ENCODE results near the gene ZNF827.

Gene ZNF827

DNA sequence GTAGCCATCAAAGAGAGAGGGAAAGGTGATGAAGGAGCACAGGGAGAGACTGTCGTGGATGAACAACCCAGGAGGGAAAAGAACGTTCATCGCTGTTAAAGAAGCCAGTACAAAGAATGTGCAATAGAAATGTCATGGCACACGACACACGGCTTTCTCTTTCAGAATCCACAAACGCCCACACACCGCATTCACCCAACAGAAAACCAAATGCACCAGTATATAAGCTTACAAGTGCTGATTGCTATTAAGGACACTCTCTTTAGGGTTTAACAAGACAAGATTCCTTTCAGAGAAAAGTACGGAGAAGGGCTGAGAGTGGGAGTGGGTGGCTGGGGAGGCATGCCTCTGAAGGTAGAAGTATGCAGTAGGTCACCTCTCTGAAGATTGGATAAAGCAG, 178.4 kb downstream of the ZNF827 start:
- TF ChIP-seq, protein P1, sequence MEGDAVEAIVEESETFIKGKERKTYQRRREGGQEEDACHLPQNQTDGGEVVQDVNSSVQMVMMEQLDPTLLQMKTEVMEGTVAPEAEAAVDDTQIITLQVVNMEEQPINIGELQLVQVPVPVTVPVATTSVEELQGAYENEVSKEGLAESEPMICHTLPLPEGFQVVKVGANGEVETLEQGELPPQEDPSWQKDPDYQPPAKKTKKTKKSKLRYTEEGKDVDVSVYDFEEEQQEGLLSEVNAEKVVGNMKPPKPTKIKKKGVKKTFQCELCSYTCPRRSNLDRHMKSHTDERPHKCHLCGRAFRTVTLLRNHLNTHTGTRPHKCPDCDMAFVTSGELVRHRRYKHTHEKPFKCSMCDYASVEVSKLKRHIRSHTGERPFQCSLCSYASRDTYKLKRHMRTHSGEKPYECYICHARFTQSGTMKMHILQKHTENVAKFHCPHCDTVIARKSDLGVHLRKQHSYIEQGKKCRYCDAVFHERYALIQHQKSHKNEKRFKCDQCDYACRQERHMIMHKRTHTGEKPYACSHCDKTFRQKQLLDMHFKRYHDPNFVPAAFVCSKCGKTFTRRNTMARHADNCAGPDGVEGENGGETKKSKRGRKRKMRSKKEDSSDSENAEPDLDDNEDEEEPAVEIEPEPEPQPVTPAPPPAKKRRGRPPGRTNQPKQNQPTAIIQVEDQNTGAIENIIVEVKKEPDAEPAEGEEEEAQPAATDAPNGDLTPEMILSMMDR (IDR thresholded peaks at IDR 0.05; ENCODE audit: control insufficient read depth, insufficient read depth, low read depth, low read length, missing control alignments), result no peak
- no peak overlapping the region for H3K4me3 ChIP-seq (ENCODE audit: control insufficient read depth, low read depth, low read length)
- DNase-seq (ENCODE audit: low read depth), result no peak

DNA sequence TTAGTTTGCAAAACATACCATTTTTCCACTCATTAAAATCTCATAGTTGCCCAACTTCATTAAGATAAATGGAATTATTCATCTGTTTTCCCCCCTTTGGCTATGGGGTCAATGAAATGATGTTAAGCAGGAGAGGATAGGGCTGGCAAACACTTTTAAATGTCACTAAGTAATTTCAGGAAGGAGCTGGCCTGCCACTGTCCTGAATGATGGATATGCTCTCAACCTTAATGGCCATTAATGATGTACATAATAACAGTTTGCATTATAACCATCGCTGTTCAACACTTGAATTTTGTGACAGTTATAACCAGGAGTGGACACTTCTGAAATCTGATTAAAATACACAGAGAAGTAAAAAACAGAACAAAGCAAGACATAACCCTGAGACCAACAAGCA, 181.4 kb downstream of the ZNF827 start:
- TF ChIP-seq, protein P1 (IDR thresholded peaks at IDR 0.05; ENCODE audit: control insufficient read depth, insufficient read depth, low read depth, low read length, missing control alignments), result no peak
- no peak for DNase-seq (ENCODE audit: low read depth)
- H3K4me3 ChIP-seq (ENCODE audit: control insufficient read depth, low read depth, low read length), result no peak overlapping the region

DNA sequence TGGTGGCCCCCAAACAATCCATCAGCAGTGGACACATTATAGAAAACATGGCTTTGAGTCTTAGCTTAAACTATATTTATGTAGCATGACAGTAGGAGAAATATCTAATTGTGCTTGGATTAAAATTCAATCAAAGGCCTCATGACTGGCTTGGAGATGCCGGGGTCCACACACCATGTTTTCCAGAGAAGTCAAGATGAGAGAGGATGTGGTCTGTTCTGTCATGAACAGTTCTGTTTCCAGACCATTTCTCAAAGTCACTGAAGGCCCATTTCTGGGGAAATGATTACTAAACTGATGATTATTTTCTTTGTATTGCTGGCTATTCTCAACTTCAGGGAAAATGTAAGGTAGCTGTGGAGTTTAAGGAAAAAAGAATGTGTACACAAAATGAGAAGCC, 182.4 kb downstream of the ZNF827 start:
- no peak for DNase-seq (ENCODE audit: low read depth)
- TF ChIP-seq, protein P1 (IDR thresholded peaks at IDR 0.05; ENCODE audit: control insufficient read depth, insufficient read depth, low read depth, low read length, missing control alignments), result no peak
- H3K4me3 ChIP-seq (ENCODE audit: control insufficient read depth, low read depth, low read length), result no peak overlapping the region

DNA sequence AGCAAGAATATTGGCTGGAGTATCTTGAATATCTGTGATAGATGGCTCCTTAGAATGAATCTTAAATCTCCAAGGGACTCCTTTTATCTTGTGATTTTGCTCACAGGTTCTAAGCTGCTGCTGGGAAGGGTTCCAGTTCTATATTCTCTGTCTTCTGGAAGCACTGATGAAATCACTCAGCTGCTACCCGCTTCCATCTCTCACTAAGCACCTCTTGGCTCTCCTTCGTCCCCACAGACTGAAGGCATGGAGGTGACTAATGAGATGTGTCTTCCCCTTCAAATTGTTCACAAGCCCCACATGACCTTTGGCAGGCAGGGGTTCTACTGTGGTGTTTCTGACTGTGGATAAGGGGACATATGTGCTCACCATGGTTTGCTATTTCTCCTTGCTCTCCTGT, 182.8 kb downstream of the ZNF827 start:
- DNase-seq (ENCODE audit: low read depth), result no peak
- TF ChIP-seq, protein P1 (IDR thresholded peaks at IDR 0.05; ENCODE audit: control insufficient read depth, insufficient read depth, low read depth, low read length, missing control alignments), result no peak
- H3K4me3 ChIP-seq (ENCODE audit: control insufficient read depth, low read depth, low read length), result no peak overlapping the region

DNA sequence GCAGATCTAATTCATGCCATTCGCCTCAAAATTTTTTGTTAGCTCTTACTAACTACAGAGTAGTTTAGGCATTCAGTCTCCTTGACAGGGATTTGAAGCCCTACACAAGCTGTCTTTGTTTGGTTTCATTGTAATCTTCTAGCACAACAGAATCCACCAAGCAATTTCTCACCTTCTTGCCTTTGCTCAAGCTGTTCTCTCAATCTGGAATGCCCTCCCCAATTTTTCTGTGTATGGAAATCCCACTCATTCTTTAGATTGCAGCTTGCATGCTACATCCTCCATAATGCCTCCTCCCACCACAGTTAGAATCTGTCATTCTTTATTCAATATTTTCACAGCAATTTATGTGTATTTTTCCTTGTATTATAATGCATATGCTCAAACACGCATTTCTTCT, 195.0 kb downstream of the ZNF827 start:
- TF ChIP-seq, protein P1 (IDR thresholded peaks at IDR 0.05; ENCODE audit: control insufficient read depth, insufficient read depth, low read depth, low read length, missing control alignments), result no peak
- no peak overlapping the region for H3K4me3 ChIP-seq (ENCODE audit: control insufficient read depth, low read depth, low read length)

DNA sequence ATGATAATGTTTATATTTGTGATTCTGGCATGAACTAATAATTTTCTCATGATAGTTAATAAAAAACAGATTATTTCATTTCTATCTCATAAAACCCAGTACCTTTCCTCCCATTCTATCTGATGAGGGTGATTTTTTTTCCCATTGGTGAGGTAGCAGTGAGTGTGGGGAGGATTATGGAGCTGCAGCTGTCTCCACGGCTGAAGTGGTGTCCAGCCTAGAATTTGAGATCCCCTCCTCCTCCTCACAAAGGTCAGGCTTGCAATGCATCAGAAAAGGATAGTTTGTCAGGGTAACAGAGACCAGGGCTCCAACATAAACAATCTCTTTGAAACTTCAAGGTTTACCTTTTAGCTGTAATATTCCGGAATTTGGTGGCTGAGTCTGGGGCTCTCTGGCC, 197.8 kb downstream of the ZNF827 start:
- TF ChIP-seq, protein P1 (IDR thresholded peaks at IDR 0.05; ENCODE audit: control insufficient read depth, insufficient read depth, low read depth, low read length, missing control alignments), result no peak
- H3K4me3 ChIP-seq (ENCODE audit: control insufficient read depth, low read depth, low read length), result no peak overlapping the region
- DNase-seq (ENCODE audit: low read depth), result no peak

More for the DNA sequence above, 195.0 kb downstream of the ZNF827 start:
- DNase-seq (ENCODE audit: low read depth), result no peak

DNA sequence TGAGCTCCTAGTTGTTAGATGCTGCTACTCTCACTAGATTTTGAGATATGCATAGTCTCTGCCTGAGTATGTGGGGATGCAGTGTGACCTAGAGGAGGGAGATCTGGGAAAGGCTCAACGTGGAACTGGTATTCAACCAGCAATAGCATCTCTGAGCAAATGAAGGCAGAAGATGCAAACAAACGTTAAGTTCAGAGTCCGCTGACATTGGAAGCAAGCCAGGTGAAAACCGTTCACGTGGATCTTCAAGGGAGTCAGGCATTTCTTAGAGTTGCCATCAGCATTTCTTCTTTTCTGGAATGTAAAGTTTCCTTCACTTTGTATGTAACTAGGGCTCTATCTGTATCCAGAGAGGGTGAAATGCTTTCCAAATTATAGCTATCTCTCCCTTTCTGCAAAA, 198.8 kb downstream of the ZNF827 start:
- TF ChIP-seq, protein P1 (IDR thresholded peaks at IDR 0.05; ENCODE audit: control insufficient read depth, insufficient read depth, low read depth, low read length, missing control alignments), result no peak
- DNase-seq (ENCODE audit: low read depth), result no peak

More for the DNA sequence above, 198.8 kb downstream of the ZNF827 start:
- H3K4me3 ChIP-seq (ENCODE audit: control insufficient read depth, low read depth, low read length), result no peak overlapping the region

All from AG09309 (cell line).